ENCODE results near the gene SCAF1.

Gene SCAF1

GRCh38 chr19:49665351-49666119 is 23.5 kb downstream of the SCAF1 start, which contains the start of the genes BCL2L12 and IRF3:
TSS of gene BCL2L12 (plus strand) at chr19:49665933. CDS start at chr19:49666693, 760 bp downstream.
TSS of gene IRF3 (minus strand) at chr19:49665857. CDS start at chr19:49664838, 1,019 bp downstream.
- DNase-seq (ENCODE audit: low read depth), result peak; percentile 98

GRCh38 chr19:49666120-49666444 is 24.1 kb downstream of the SCAF1 start:
- no peak for DNase-seq (ENCODE audit: low read depth)

GRCh38 chr19:49667473-49667872 is 25.5 kb downstream of the SCAF1 start:
- DNase-seq (ENCODE audit: low read depth), result no peak

GRCh38 chr19:49669516-49669915 is 27.5 kb downstream of the SCAF1 start:
- no peak for DNase-seq (ENCODE audit: low read depth)

DNA sequence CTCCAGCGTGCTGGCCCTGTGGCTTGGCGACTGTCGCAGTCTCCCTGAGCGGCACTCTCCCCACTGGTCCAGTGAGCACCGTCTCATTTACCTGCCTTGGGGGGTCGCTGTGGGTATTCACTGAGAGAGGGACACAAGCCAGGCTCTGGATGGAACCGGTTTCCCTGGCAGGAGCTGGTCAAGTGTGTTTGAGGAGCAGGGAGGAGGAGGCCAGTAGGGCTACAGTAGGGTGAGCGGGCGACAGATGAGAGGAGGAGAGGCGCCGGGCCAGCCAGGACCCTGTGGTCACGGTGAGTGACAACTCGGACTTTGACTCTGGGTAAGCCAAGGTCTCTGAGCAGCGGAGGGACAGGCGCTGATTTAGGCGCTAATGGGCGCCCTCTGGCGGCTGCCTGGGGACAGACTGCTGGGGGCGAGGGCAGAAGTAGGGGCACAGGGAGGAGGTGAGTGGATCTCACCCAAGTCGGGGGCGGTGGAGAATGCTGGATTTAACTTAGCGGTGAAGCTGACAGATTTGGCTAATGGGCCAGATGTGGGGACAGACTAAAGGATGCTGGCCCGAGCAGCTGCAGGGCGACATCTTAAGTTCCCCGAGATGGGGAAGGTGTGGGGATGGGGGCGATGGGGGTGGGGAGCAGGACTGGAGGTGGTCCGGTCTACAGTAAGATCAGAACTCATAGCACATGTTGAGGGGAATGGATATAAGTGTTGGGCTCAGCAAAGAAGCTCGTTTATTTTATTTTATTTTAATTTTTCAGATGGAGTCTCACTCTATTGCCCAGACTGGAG is 30.3 kb downstream of the SCAF1 start:
- peak; percentile 67 for DNase-seq (ENCODE audit: low read depth)

GRCh38 chr19:49676136-49676783 is 34.3 kb downstream of the SCAF1 start:
- no peak for DNase-seq (ENCODE audit: low read depth)

DNA sequence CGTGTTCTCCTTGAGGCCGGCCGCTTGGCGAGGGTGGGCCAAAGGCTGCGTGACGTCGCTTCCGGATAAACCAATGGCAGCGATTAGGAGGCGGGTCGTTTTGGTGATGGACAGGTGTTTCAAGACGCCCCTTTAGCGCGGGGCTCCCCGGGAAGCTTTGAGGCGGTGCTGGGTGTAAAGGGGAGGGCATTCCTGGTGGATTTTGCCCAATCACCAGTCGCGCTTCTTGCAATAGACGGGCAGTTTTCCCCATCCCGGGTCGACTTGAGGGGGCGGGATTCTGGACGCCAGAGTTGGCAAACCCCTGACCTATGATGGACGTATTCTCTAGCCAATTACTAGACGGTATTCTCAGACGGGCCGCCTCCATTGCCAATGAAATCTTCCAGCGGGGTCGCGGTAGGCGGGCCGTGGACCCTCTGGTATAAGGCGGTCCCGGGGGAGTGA is 34.8 kb downstream of the SCAF1 start:
- DNase-seq (ENCODE audit: low read depth), result peak; percentile 97

DNA sequence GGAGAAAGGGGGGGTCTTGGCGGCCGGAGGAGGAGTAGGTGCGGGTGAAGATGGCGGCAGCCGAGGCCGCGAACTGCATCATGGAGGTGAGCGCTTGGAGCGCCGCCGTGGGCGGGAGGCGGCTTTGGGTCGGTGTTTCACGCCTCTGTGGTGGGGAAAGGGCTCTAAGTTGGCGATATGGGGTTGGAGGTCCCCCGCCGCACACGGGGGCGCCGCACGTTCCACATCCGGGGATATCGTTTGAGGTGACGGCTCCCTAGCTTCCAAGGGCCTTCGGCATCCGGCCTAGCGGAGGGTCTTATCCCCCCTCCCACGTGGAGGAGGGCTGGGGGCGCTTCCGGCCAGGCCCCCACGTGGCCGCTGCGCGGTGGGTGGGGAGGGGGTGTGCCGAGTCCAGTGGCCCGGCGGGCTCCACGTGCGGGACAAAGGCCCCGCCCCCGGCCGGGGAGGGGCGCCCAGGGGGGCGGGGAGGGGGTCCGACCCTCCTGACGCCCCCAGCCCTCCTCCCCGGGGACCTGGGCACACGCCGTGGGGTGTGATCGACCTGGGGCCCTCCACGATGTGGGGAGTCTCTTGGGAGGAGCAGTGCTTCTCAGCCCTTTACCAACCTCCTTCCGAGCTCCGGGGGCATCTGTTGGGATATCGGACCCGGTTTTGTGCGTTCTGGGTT is 35.4 kb downstream of the SCAF1 start, which contains the start of gene PRMT1:
TSS of gene PRMT1 (plus strand) at position 41 of the 670 bp plus-strand sequence. CDS start at position 51, 10 bp downstream.
- peak; percentile 39 for DNase-seq (ENCODE audit: low read depth)

GRCh38 chr19:49677901-49678674 is 36.1 kb downstream of the SCAF1 start:
- DNase-seq (ENCODE audit: low read depth), result peak; percentile 69

DNA sequence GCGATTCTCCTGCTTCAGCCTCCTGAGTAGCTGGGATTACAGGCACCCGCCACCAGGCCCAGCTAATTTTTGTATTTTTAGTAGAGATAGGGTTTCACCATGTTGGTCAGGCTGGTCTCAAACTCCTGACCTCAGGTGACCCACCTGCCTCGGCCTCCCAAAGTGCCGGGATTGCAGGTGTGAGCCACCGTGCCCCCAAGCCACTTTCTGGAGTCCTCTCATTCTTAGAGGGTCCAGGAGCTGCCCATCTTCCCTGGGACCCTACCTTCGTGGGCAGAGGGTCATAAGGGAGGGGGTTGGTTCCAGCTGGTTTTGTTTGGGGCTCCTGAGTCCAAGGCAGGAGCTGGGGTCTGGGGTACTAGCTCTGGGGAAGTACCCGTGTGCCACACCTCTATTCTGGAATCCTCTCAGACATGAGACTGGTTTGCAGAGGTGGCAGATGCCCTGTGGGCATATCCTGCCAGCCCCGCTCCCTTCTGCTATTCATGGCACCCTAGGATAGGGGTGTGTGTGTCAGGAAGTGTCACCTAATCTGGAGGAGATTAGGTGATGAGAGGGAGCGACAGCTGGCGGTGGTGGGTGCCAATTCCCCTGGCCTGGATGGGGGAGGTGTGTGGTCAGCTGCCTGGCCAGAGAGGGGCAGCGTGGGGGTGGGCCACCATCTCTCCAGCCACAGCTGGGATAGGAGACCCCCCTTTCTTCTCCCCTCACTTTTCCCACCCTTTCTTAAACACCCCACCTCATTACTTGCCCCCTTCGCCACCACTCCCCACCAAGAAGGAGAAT is 37.2 kb downstream of the SCAF1 start:
- no peak for DNase-seq (ENCODE audit: low read depth)

DNA sequence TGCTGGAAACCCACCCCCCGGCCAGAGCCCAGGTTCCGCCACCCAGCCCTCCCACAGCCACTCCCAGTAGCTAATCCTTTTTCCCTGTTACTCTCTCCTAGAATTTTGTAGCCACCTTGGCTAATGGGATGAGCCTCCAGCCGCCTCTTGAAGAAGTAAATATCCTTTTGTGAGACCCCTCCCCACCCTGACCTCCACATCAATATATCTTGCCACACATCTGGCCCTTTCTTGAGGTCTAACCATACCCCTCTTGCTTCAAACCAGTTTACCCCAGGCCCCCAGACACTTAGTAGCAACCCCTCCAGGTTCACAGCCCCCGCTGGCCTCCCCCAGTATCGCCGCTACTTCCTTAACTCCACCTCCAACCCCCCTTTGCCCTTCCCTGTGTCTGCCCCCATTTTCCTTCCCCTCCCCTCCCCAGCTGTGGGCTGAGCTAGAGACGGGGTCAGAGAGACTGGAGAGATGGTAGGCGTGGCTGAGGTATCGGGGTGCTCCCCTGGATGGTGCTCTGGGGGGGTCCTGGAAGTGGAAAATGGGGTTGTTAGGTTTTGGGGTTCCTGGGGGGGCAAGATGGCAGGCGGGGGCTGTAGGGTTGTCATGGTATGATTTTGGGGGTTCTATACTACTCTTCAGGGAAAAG is 37.9 kb downstream of the SCAF1 start:
- no peak for DNase-seq (ENCODE audit: low read depth)

GRCh38 chr19:49680421-49681351 is 38.7 kb downstream of the SCAF1 start:
- DNase-seq (ENCODE audit: low read depth), result peak; percentile 88

- no peak for DNase-seq (ENCODE audit: low read depth)
Measured at GRCh38 chr19:49681830-49682229, 39.8 kb downstream of the SCAF1 start.

- no peak for DNase-seq (ENCODE audit: low read depth)
Measured at GRCh38 chr19:49682274-49682673, 40.3 kb downstream of the SCAF1 start.

DNA sequence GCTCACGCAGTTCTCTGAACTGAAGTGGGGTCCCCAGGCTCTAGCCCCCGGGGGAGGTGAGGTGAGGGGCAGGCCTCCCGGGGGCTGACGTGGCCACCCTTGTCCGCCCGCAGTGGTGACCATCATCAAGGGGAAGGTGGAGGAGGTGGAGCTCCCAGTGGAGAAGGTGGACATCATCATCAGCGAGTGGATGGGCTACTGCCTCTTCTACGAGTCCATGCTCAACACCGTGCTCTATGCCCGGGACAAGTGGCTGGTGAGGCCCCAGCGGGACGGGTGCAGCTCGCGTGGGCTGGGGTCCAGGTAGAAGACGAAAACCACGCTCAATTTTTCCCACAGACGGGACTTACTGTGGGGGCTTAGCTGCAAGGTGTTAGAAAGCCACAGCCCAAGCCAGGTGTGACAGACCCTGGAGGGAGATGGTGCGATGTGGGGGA is 41.8 kb downstream of the SCAF1 start:
- DNase-seq (ENCODE audit: low read depth), result no peak

DNA sequence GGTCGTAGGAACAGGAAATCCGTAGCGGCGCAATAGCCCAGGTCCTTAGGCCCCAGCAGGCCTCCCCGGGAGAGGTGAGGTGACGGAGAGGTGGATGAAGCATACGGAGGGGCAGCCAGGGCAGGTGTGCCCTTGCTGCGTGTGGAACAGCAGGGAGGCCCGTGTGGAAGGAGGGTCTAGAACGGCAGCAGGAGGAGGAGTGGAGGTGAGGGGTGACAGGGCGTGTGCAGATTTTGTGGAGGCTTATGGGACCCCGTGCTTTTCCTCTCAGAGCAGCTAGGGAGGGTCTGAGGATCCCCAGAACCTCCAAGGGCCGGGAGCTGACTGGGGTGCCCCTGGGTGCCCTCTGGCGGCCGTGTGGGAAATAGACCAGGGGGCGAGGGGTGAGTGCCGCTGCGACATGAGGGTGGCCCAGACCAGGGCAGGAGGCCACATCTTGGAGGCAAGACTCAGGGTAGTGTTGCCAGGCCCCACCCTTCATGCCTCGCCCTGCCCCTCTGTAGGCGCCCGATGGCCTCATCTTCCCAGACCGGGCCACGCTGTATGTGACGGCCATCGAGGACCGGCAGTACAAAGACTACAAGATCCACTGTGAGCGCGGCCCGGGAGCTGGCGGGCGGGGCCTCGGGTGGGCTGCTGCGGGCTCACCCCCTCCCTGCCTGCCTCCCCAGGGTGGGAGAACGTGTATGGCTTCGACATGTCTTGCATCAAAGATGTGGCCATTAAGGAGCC is 42.4 kb downstream of the SCAF1 start:
- DNase-seq (ENCODE audit: low read depth), result no peak

GRCh38 chr19:49684983-49685553 is 43.1 kb downstream of the SCAF1 start:
- no peak for DNase-seq (ENCODE audit: low read depth)

Measured in stimulated activated CD4-positive, alpha-beta T cell treated with anti-CD3 and anti-CD28 coated beads, Interleukin-2, amount 100 ng/mL, for 4 hours (primary cell).